PC-3 (cell line): ENCODE results near the gene ZDHHC16. TPM values are rescaled to one million over a fixed set of nuclear protein-coding genes. Genes with fewer than 3 reads are reported as not detected.

Source experiments
- ATAC-seq: fragments of 200-7000 bp; cut with Tn5 transposase; 2 replicates; pipeline ENCODE4 v1.9.1; 2020; ENCODE audit warnings: mild to moderate bottlenecking, moderate library complexity
- BruUV-seq: library from RNA; stranded (reverse); fragments of 400-500 nt; replicated peaks from 2 replicates; lab custom pipeline; 2021; lab: Mats Ljungman, UMichigan
- CTCF ChIA-PET: fragments of 300-600 bp; sonication (Branson Sonifier 250); formaldehyde crosslinking; loops from one replicate; lab custom pipeline; 2022; ENCODE audit warnings: antibody characterized with exemption; lab: Charles Lee
- POLR2A ChIA-PET: fragments of 300-600 bp; sonication (Branson Sonifier 250); formaldehyde crosslinking; loops from one replicate; lab custom pipeline; 2022; ENCODE audit warnings: antibody characterized with exemption; ENCODE audit not compliant: unreplicated experiment; lab: Charles Lee
- DNase-seq: peaks from one replicate; pipeline ENCODE4 v3.0.0-alpha.2; 2015
- H2AFZ ChIP-seq: fragments of 300-600 bp; sonication (generic); 2 replicates; pipeline ENCODE4 v1.6.0; 2016; ENCODE audit warnings: antibody characterized with exemption, low read length
- H3F3A ChIP-seq: fragments of 300-600 bp; sonication (generic); one replicate; pipeline ENCODE4 v1.6.0; 2017; ENCODE audit warnings: antibody characterized with exemption, low read length, control low read depth, mild to moderate bottlenecking; ENCODE audit not compliant: unreplicated experiment
- H3K27ac ChIP-seq: fragments of 300-600 bp; sonication (generic); 2 replicates; pipeline ENCODE4 v1.5.1; 2016; ENCODE audit warnings: mild to moderate bottlenecking, low read length
- H3K27me3 ChIP-seq: fragments of 300-600 bp; sonication (generic); 2 replicates; pipeline ENCODE4 v1.6.1; 2016; ENCODE audit warnings: low read length, mixed read lengths
- H3K36me3 ChIP-seq: fragments of 300-600 bp; sonication (generic); 2 replicates; pipeline ENCODE4 v1.6.1; 2016; ENCODE audit warnings: low read depth, mixed run types, low read length, mixed read lengths
- H3K4me1 ChIP-seq: fragments of 300-600 bp; sonication (generic); 2 replicates; pipeline ENCODE4 v1.5.1; 2016; ENCODE audit warnings: low read length; ENCODE audit not compliant: insufficient read depth
- H3K4me2 ChIP-seq: fragments of 300-600 bp; sonication (generic); 2 replicates; pipeline ENCODE4 v1.6.0; 2016; ENCODE audit warnings: low read length
- H3K4me3 ChIP-seq: fragments of 300-600 bp; sonication (generic); 2 replicates; pipeline ENCODE4 v1.5.1; 2016; ENCODE audit warnings: mild to moderate bottlenecking, low read length, mixed read lengths
- H3K79me2 ChIP-seq: fragments of 300-600 bp; sonication (generic); 2 replicates; pipeline ENCODE4 v1.6.1; 2017; ENCODE audit warnings: low read length, mixed read lengths
- H3K9ac ChIP-seq: fragments of 300-600 bp; sonication (generic); 2 replicates; pipeline ENCODE4 v1.6.0; 2016; ENCODE audit warnings: mild to moderate bottlenecking, low read length
- H3K9me2 ChIP-seq: fragments of 300-600 bp; sonication (generic); replicated peaks from 2 replicates; pipeline ENCODE4 v1.6.1; 2016; ENCODE audit warnings: mixed run types, low read length, mixed read lengths
- H3K9me3 ChIP-seq: fragments of 300-600 bp; sonication (generic); 2 replicates; pipeline ENCODE4 v1.6.1; 2016; ENCODE audit warnings: low read length, mixed read lengths
- H4K20me1 ChIP-seq: fragments of 300-600 bp; sonication (generic); 2 replicates; pipeline ENCODE4 v1.6.1; 2016; ENCODE audit warnings: low read length, mixed read lengths
- CTCF ChIP-seq: fragments of 300-600 bp; sonication (generic); conservative IDR thresholded peaks from 2 replicates; pipeline ENCODE4 v1.5.1; 2017; ENCODE audit warnings: antibody characterized with exemption, low read depth, mild to moderate bottlenecking, low read length
- EZH2 ChIP-seq: fragments of 300-600 bp; sonication (generic); IDR thresholded peaks from one replicate; pipeline ENCODE4 v1.6.1; 2017; ENCODE audit warnings: antibody characterized with exemption, mild to moderate bottlenecking, low read length; ENCODE audit not compliant: unreplicated experiment
- EZH2phosphoT487 ChIP-seq: fragments of 300-600 bp; sonication (generic); IDR thresholded peaks from 2 replicates; pipeline ENCODE4 v1.6.1; 2018; ENCODE audit warnings: mild to moderate bottlenecking, antibody characterized with exemption, low read length, borderline replicate concordance
- intact Hi-C: fragments of 100-400 bp; cut with micrococcal nuclease; formaldehyde crosslinking; loops from 2 replicates; pipeline ENCODE4 v1.9.0; 2023
- total RNA-seq: library from RNA; depleted of rRNA; stranded (reverse); fragments of >200 nt; gene quantifications from 2 replicates; pipeline ENCODE4 v1.2.3, GENCODE V29; 2014

ZDHHC16 gene
- total RNA-seq, 1 experiment from 2014 or later: 35.1 TPM

GRCh38 chr10:97434557-97434956 is 11.4 kb upstream of the ZDHHC16 start:
- no peak overlapping the region for H3K4me2 ChIP-seq
- BruUV-seq: no TSS peak
- H3K27ac ChIP-seq: no peak overlapping the region
- CTCF ChIA-PET: no interaction called here
- no peak; the same call in 1 of the 2 replicates for ATAC-seq
- no peaks in the 10 kb centered on the region for H3K9me3 ChIP-seq
- DNase-seq: no peak
- H3K79me2 ChIP-seq: peaks cover 16% of the 10 kb centered on the region
- H2AFZ ChIP-seq: no peak overlapping the region
- H3F3A ChIP-seq: no peaks in the 10 kb centered on the region
- H3K9ac ChIP-seq: no peak overlapping the region
- H3K27me3 ChIP-seq: no peaks in the 10 kb centered on the region
- peaks cover 26% of the 10 kb centered on the region for H3K36me3 ChIP-seq
- no peaks in the 10 kb centered on the region for H3K4me1 ChIP-seq
- POLR2A ChIA-PET: interaction anchor here (0.6 kb wide), 1 partner anchor 11 kb away, joined by 5 read pairs; no protein-coding TSS in a partner anchor
- no peaks in the 10 kb centered on the region for H3K9me2 ChIP-seq
- no peak overlapping the region for H3K4me3 ChIP-seq
- TF ChIP-seq CTCF: no peak
- TF ChIP-seq EZH2: no peak
- no peak for TF ChIP-seq EZH2phosphoT487
- H4K20me1 ChIP-seq: 0 out of 2 replicates have a peak, but pooled peaks cover 6% of the 10 kb centered on the region
- intact Hi-C loops: no loop called here

GRCh38 chr10:97435211-97435610 is 10.8 kb upstream of the ZDHHC16 start:
- no peaks in the 10 kb centered on the region for H3K9me2 ChIP-seq
- no peaks in the 10 kb centered on the region for H4K20me1 ChIP-seq
- no peak for ATAC-seq
- H3K9me3 ChIP-seq: no peaks in the 10 kb centered on the region
- BruUV-seq: no TSS peak
- intact Hi-C loops: no loop called here
- H3K79me2 ChIP-seq: peaks cover 10% of the 10 kb centered on the region
- no peak overlapping the region for H3K9ac ChIP-seq
- no peak overlapping the region for H2AFZ ChIP-seq
- no peak for TF ChIP-seq EZH2phosphoT487
- no peaks in the 10 kb centered on the region for H3K27me3 ChIP-seq
- no peaks in the 10 kb centered on the region for H3F3A ChIP-seq
- ChIA-PET POLR2A (no interaction called here), CTCF (no interaction called here)
- H3K4me2 ChIP-seq: no peak overlapping the region
- H3K4me1 ChIP-seq: no peaks in the 10 kb centered on the region
- H3K4me3 ChIP-seq: no peak overlapping the region
- no peak for DNase-seq
- peaks cover 21% of the 10 kb centered on the region for H3K36me3 ChIP-seq
- no peak overlapping the region for H3K27ac ChIP-seq

GRCh38 chr10:97442277-97442676 is 3.7 kb upstream of the ZDHHC16 start:
- H3K27ac ChIP-seq: no peak overlapping the region
- H2AFZ ChIP-seq: no peak overlapping the region
- no peaks in the 10 kb centered on the region for H3K27me3 ChIP-seq
- peaks cover 12% of the 10 kb centered on the region for H3K4me1 ChIP-seq
- H3K9ac ChIP-seq: no peak overlapping the region
- H4K20me1 ChIP-seq: no peaks in the 10 kb centered on the region
- TF ChIP-seq EZH2 (no peak), CTCF (no peak), EZH2phosphoT487 (no peak)
- CTCF ChIA-PET: no interaction called here
- no peak overlapping the region for H3K4me3 ChIP-seq
- H3K79me2 ChIP-seq: peaks cover 33% of the 10 kb centered on the region
- H3F3A ChIP-seq: no peaks in the 10 kb centered on the region
- ATAC-seq: no peak
- no peaks in the 10 kb centered on the region for H3K9me2 ChIP-seq
- H3K4me2 ChIP-seq: no peak overlapping the region
- H3K9me3 ChIP-seq: no peaks in the 10 kb centered on the region
- intact Hi-C loops: no loop called here
- BruUV-seq: no TSS peak
- no peaks in the 10 kb centered on the region for H3K36me3 ChIP-seq
- POLR2A ChIA-PET: no interaction called here
- DNase-seq: no peak
